Suprapubic skin (tissue), 4 donors: ENCODE results near the gene HNRNPA1.

ENCODE experiments used
- POLR2A ChIP-seq, 2 donors: fragments of 450-650 bp; IDR thresholded peaks; one replicate each; pipeline ENCODE4 v1.6.1; 2017; ENCODE audit warnings: antibody characterized with exemption in 2 of 2, mild to moderate bottlenecking in 2 of 2, moderate library complexity in 2 of 2
- POLR2AphosphoS5 ChIP-seq, 3 donors: sonication (generic); formaldehyde crosslinking; IDR thresholded peaks; one replicate each; pipeline ENCODE4 v1.6.1; 2017; ENCODE audit warnings: antibody characterized with exemption in 3 of 3

DNA sequence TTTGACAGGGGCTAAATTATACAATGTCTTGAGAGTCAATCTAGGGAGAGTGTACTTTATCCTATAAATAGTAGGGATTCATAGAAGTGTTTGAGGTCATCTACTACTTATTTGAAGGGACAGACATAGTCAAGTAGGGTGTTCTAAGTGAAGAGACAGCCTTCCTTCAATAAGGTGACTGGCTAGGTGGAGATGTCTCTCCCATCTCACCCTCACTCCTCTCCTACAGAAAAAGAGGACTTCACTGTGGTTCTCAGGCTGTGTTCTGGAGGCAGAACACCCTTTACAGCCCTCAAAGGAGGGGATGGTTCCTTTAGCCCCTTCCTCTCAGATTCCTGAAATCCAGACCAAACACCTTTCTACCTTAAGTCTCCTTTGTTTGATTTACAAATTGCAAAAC, 23.1 kb downstream of the HNRNPA1 start:
- TF ChIP-seq POLR2AphosphoS5 (IDR thresholded peaks at IDR 0.05), result no peak
- no peak for TF ChIP-seq POLR2A (IDR thresholded peaks at IDR 0.05)
